NCI-H146 treated with DMSO at 0.1 percent for 48 hours (cell line): ENCODE results near the gene MAPK1.
"Not testable (repeated sequence)": the region's sequence is repeated elsewhere in the genome, so short reads cannot be mapped to it uniquely, and the experiment has no call there.

ENCODE experiments used
- DNase-seq: peaks from one replicate; lab custom pipeline; 2025; ENCODE audit not compliant: unreplicated experiment; lab: John Stamatoyannopoulos, UW

The MAPK1 gene

GRCh38 chr22:21729184-21729583 lies 138.3 kb downstream of the MAPK1 start:
- not testable (repeated sequence) for DNase-seq

DNA sequence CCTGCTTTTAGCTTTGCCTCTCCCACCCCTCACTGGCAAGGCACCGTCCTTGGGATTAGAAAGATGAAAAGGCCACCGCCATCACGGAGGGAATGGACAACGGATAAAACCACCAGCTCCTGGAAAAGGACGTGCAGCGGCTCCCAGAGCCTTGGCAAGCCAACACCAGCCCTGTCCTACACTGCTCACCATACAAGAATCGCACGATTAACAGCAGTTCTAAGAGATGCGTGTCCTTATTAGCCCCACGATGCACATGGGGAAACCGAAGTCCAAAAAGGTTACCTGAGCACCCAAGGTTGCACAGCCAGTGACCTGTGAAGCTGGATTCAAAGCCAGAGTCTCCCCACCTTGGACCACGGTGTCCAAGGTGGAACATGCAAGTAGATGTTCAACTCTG lies 139.2 kb downstream of the MAPK1 start:
- DNase-seq, result no peak

GRCh38 chr22:21727768-21728167 lies 139.7 kb downstream of the MAPK1 start:
- DNase-seq, result no peak

- DNase-seq, result no peak
Measured at GRCh38 chr22:21727159-21727558, 140.3 kb downstream of the MAPK1 start.

DNA sequence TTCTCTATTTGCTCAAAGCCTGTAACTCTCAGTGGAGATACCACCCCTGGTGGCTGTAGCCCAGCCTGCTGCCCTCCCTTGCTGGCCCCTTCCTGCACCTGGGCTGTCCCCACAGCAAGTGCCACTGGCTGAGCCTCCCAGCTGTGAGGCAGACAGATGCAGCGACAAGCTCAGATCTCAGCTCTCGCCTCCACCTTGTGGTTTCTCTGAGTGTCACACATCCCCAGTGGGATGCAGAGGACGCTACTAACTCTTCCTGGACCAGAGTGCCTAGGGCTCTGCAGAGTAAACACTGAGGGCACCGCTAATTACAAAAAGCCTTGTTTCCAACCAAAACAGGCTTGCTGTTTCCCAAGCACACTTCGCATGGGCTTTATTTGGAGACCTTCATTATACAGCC lies 140.8 kb downstream of the MAPK1 start:
- DNase-seq, result peak; percentile 56

DNA sequence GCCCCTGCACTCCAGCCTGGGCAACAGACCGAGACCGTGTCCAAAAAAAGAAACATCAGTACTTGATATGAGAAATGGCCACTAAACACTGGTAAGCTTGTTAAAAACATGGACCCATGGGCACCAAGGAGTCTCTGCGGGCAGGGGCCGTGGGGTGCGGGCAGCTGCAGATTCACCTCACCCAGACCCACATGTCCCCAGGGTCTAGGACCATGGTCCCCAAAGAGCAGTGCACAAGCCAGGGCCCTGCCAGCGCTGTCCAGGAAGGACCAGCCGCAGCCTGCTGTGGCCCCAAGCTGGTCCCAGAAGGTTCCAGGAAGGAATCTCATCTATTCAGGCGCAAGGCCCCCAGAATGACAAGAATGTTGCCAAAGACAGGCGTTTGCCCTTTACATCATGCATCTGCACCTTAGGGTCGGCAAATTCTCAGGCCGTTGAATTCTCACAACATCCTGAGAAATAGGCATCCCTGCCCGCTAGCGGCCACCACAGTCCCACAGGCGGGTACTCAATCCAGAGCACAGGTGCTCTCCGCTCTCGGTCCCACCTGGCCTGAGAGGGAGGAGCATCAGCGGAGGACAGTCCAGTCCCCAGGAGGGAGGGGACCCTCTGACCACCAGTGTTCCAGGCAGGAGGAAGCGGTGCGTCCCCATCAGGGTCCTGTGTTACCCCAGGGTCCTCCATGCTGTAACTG lies 141.3 kb downstream of the MAPK1 start:
- DNase-seq, result no peak

- DNase-seq, result not testable (repeated sequence)
Measured at GRCh38 chr22:21724496-21724895, 142.9 kb downstream of the MAPK1 start.

DNA sequence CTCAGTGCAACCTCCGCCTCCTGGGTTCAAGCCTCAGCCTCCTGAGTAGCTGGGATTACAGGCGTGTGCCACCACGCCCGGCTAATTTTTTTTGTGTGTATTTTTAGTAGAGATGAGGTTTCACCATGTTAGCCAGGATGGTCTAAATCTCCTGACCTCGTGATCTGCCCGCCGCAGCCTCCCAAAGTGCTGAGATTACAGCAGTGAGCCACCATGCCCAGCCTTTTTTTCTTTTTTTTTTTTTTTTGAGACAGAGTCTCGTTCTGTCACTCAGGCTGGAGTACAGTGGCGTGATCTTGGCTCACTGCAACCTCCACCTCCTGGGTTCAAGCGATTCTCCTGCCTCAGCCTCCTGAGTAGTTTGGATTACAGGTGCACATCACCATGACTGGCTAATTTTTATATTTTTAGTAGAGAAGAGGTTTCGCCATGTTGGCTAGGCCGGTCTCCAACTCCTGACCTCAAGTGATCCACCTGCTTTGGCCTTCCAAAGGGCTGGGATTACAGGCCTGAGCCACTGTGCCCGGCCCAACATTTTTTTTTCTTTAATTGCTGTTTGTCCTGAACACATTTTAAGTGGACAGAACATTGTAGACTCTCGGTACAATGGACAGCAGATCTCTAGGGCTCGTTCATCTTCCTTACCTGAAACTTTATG lies 146.1 kb downstream of the MAPK1 start:
- not testable (repeated sequence) for DNase-seq

GRCh38 chr22:21720191-21720859 lies 147.1 kb downstream of the MAPK1 start:
- DNase-seq, result not testable (repeated sequence)

GRCh38 chr22:21719024-21719423 lies 148.4 kb downstream of the MAPK1 start:
- no peak for DNase-seq

DNA sequence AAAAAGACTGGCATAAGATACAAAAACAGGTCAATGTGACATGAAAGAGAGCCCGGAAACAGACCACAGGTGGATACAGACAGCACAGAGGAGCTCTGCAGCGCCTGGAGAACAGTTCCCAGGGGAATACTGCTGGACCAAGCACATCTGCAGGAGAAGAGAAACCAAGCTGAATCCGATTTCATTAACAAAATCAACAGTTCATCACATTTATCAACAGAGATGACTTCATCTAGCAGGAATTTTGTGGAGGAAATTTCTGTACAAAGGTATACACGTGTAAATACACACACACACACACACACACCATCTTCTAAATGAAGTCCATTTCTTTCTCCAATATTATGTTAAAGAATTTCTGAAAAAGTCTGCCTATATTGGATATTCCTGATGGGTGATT lies 148.9 kb downstream of the MAPK1 start:
- DNase-seq, result no peak

DNA sequence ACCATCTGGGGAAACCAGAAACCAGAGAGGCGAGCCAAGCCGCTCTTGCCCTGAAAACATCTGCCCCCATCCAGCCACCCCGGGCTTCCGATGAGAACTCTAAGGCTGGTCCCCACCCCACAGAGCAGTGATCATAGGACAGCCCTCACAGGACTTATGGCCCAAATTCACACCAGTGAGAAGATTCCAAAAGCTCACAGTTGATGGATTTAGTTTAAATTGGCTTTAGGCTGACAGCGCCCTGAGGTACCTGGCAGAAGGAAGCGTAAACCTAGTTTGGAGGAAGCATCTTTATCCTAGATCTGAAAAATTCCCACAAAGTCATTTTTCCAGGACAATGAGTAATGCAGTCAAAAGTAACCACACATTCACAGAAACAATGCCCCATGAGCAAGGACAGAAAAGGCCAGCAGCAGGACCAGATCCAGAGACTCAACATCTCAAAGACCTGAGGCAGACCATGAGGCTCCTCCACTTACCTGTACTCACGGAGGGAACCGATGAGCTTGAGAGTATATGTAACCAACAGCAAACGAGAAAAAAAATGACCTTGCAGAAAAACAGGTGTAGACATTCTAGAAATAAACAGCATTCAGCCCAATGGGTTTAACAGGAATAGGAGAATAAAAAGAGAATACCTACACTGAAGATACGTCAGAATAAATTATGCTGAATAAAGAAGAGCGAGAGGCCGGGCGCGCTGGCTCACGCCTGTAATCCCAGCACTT lies 150.9 kb downstream of the MAPK1 start:
- not testable (repeated sequence) for DNase-seq

DNA sequence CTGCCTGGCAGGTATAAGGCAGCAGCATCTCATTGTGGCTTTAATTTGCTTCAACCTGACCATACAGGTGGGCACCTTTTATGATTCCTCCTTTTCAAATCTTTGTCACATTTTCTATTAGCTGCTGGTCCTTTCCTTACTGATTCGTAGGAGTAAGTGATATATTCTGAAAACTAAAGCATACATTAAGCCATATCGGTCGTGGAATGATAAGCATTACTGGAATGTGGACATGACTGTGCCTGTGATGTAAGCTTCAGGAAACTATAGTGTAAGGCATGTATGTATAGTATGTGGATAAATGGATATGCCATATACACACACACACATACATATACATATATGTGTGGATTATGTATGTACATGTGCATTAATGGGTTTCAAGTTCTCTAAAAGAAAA lies 152.7 kb downstream of the MAPK1 start:
- no peak for DNase-seq

DNA sequence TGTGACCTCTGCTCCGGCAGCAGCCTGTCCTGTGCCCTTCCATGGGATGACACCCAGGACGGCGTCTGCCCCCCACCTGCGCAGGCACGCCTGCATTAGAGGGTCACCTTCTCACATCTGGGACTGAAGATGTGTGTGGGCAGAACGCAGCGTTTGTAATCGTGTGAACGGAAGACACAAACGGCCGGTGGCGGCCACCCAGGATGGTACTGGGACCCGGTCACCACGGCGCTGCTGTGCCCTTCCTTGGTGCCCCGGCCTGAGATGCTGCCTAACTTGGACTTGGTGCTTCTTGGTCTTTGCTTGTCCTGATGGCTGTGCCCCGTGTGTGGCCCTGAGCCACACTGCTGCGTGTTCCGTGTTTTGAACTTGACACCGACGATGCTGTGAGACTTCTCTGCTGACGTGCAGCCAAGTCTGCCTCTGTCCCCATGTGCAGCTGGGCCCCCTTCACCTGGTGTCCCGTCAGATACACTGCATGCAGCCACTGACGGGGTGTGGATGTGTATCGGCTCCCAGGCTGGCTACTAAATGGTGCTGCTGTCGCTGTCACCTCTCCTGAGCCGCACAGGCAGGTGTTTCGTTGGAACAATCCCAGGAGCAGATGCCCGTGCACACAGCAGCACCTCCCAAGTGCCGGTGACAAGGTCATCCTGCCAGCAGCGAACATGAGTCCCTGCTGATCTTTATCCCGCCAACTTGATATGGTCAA lies 153.2 kb downstream of the MAPK1 start:
- DNase-seq, result no peak

DNA sequence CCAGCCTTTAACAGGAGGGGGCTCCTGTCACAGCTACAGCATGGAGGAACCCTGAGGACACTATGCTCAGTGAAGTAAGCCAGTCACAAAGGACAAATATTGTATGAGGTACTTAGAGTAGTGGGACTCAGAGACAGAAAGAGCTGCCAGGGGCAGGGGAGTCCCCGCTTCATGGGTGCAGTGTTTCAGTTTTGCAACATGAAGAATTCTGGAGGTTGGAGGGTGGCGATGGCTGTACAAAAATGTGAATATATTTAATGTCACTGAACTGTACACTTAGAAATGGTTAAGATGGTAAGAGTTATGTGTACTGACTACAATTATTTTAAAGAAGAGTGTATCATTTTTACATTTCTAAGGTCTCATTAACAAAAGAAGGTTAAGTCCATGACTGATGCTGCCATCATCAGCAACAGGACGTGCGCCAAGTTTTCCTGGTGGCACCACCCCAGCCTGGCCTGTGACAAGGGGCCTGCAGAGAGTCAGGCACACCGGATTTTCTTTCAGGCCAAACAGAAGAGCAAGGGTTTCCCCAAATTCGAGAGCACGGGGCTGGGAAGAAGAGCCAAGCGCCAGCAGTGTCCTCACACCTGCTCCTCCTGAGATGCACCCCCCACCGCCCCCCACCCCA lies 153.9 kb downstream of the MAPK1 start:
- DNase-seq, result no peak

DNA sequence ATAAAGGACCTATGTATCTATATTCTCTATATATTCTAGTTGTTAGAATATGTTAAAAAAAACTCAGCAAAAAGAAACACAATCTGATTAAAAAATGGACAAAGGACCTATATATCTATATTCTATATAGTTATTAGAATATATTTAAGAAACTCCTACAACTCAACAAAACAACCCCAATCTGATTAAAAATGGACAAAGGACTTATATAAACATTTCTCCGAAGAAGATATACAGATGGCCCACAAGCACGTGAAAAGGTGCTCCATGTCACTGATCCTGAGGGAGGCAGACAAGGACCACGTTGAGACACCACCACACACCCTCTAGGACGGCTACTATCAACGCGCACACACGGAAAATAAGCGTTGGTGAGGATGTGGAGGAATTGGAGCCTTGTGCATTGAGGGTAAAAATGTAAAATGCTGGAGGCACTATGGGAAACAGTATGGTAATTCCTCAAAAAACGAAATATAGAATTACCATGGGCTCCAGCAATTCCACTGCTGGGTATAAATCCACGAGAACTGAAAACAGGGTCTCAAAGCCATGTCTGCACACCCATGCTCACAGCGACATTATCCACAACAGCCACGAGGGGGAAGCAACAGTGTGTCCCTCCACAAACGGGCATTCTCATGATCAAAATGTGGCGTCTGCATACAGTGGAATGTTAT lies 154.6 kb downstream of the MAPK1 start:
- DNase-seq, result no peak

- DNase-seq, result no peak
Measured at GRCh38 chr22:21711851-21712250, 155.6 kb downstream of the MAPK1 start.

DNA sequence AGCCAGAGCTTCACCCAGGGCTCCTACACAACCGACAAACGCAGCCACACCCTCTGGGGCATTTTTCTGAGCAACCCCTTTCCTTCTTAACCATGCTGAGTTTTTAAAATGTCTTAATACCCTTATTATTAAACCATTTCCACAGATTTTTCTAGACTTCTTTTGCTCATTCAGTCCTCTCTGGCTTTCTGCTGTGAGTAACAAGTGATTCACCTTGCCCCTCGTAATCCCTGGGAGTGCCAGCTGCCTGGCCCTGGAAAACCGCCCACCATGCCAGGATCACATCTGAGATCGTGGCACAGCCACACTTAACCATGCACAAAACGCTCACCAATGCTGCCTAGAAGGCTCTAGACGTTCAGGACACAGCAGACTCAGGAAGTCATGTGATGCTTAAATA lies 157.3 kb downstream of the MAPK1 start:
- DNase-seq, result no peak

- DNase-seq, result no peak
Measured at GRCh38 chr22:21709688-21710087, 157.8 kb downstream of the MAPK1 start.

DNA sequence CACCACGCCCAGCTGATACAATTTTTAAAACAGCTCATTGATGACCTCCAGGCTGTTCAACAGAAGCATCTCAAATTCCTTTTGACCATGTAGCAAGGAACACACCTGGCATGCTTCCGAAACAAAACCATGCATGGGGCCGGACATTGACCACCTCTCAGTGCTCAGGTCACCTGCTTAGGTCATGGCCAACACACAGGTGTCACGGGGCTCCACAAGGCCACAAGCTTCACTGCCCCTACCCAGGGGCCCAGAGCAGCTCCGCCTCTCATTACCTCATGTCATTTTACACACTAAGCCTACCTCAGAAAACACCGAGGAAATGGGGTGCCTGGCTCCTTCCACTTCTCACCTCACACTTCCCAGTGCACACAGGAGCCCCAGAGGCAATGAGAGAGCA lies 158.5 kb downstream of the MAPK1 start:
- DNase-seq, result no peak
